GM21423 (cell line): ENCODE data around the gene TRAPPC14.

Experiments
- ATAC-seq: cut with Tn5 transposase; IDR thresholded peaks from one replicate; pipeline ENCODE4 v1.9.1; 2021; ENCODE audit warnings: mild to moderate bottlenecking, moderate library complexity; ENCODE audit not compliant: unreplicated experiment

TRAPPC14 gene

DNA sequence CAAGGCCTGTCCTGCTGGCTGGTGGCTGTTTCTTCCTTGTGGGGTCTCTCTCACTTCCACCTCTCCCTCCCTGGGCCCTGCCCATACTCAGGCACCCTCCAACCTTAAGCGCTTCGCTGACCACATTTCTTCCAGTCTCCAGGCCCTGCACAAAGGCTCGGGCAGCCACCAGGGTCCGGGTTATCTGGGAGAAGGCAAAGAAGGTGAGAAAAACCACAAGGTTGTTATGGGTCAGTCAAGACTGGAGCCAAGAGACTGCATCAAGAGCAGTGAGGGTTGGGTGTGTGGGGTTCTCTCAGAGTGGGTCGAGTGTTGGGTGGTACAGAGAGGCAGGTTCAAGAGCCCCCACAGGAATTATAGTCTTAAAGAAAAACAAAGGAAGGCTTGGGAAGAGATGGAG lies 16.1 kb upstream of the TRAPPC14 start:
- ATAC-seq: no peak

DNA sequence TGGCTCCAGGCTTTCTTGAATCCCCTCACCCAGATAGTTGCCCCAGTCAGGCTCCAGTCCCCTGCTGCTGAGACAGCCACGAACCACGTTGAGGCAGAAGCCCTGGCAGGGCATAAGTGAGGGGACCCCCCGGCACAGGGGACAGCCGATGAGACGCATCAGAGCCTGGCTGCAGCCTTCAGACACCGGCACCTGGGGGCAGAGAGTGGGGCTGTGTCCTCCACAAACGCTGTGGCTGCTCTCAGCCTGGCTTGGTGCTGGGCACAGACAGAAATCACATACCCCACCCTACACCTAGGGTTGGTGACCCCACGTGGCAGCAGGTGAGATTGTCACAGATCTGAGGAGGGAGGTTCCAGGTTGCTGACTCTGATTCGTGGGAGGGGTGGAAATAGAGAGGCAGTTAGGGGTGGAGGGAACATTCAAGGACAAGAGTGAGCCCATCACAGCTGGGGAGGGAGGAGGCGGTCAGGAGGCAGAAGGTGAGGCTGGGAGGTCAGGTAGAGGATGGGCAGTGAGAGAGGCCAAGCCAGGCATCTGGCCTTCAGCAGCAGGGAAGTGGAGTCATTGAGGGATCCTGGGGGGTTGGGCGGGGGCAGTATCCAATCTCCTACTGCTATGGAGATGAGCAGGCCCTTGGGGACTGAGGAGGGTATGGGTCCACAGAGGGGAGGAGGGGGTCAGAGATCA lies 15.4 kb upstream of the TRAPPC14 start:
- no peak for ATAC-seq

DNA sequence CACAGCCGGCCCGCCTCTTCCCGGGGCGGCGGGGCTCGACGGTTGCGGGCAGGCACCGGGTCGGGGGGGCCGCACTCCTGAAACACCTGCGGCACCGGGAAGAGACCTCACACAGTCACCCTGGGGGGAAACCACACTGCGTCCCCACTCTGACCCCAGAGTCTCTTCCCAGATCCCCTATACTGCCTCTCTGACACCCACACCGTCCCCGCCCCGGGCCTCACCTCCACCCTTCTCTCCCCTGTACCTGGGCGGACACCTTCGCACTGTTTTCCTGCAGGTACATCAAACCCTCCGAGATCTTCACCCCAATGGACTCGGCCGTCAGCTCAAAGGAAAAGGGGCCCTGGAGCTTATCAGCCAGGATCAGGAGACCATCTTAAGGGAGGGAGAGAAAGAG lies 13.3 kb upstream of the TRAPPC14 start:
- no peak for ATAC-seq

- ATAC-seq: no peak
These were observed 12.7 kb upstream of the TRAPPC14 start for GRCh38 chr7:100171087-100171681.

DNA sequence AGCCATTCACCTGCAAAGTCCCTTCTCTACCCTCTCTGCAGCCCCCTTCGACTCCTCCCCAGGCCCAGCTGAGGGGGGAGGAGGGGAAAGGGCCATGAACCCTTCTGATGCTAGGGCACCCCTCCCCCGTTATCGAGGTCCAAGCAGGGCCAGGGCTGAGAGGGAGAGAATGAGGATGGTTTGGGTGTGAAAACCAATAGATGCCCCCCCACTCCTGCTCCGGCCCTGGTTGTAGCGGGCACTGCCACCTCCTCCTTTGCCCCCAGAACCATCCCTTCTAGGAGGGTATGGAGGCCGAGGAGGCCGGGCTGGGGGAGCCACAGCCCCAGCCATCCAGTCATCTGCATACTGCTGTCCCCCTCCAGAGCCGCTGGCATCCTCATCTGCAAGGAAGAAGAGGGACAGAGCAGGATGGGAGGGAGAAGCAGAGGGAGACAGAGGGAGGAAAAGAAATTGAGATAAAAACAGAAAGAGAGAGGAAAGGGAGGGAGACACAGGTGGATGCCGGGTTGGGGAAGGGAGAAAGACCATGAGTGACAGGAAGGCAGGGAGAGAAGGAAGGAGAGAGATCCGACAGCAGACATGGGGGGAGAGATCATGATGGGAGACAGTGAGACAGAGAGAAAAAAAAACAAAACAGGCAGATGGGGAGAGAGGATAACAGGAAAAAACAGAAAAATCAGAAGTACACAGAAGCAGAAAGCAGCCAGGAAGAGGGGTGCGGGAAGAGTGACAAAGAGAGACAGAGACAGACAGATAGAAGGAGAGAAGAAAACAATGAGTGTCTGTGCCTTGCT lies 11.8 kb upstream of the TRAPPC14 start:
- no peak for ATAC-seq

GRCh38 chr7:100169147-100169850 lies 10.8 kb upstream of the TRAPPC14 start:
- ATAC-seq: no peak

DNA sequence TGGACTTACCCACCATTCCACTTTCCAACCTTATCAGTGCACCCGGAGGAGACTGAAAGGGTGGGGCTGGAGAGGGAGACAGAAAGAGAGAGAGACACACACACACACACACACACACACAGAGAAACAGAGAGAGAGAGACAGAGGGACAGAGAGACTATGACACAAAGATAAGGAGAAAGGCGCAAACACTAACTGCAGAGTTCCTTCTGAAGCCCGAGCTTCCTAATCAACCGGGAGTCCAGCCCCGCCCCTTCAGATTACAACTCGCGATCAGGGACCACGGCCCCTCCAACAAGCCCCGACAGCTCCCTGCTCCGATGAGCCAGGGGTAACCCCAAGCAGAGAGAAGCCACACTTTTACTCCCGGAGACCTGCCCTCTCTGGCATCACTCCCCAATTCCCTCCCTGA lies 9.4 kb upstream of the TRAPPC14 start:
- ATAC-seq: no peak

DNA sequence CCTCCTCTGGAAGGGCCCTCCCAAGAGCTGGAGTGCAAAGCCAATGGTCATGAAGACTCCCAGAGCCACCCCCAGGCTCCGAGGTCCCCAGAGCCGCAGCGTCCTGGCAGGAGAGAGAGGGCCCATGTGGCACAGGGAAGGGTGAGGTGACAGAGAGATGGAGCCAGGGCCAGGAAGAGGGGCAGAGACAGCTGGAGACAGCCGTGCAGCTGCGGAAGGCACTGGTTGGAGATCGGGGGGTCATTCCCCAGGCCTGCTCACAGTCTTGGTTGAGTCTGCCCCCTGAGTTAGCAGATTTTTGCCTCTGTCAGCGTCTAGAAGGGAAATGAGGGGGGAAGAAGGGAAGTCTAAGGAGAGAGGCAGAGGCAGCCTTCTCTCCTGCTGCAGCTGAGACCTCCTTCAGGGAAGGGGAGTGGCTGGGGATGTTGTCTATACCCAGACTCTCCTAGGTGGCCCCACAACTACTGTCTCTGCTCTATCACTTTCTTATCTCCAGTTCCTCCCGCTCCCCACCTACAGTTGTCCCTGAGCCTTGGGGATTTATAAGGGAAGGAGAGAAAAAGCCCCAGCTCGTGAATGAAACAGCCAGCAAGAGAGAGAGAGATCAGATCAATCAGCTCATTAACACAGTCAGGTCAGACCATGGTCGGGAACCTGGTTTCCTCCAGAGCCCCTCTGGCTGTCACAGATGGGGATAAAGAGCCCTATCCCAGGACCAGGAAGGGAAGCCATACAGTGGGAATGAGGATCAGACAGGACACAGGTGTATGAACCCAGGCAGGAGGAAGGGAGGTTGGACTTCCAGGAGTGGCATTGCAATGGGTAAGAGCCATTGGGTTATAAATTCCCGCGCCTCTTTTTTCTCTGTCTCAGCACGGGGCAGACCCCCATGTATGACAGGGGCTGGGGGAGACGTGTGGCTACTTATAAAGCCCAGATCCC lies 8.7 kb upstream of the TRAPPC14 start:
- no peak for ATAC-seq

GRCh38 chr7:100166317-100166940 lies 7.9 kb upstream of the TRAPPC14 start:
- no peak for ATAC-seq

- ATAC-seq: no peak
These were observed 5.3 kb upstream of the TRAPPC14 start for GRCh38 chr7:100163871-100164270.

- ATAC-seq: no peak
These were observed 4.5 kb upstream of the TRAPPC14 start for GRCh38 chr7:100163006-100163531.

DNA sequence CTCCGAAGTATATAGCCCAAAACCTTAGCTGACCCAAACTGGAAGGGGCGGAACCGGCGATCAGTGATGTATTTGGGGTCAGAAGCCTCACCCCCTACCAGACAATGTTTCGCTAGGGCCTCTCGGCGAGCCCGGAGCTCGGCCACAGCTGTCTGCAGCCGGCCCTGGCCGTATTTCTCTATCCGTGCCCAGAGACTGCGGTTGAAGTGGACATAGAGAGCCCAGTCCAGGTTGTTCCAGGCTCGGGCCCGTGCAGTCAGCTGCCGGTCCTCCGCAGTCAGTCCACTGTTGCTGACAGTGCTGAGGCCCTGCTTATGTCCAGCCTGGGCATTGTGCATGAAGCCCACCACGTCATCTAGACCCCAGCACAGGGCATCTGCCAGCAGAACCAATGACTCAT lies 1.5 kb upstream of the TRAPPC14 start:
- no peak for ATAC-seq

DNA sequence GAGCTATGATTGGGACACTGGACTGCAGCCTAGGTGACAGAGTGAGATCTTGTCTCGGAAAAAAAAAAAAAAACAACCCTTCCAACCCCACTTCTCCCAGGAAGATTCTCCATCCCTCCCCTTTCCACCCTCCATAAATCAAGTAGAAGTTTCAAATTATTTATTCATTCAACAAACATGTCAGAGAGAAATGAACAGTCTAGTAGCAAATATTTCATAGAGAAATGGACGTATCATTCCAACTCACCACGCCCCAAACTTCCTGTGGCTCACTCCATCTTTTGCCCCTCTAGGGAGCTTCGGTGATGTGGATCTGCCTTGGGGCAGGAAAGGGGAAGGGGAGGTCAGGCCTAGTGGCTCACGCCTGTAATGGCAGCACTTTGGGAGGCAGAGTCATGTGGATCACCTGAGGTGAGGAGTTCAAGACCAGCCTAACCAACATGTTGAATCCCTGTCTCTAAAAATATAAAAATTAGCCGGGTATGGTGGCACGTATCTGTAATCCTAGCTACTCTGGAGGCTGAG lies 638 bp upstream of the TRAPPC14 start:
- no peak for ATAC-seq

GRCh38 chr7:100157334-100158228 lies 942 bp downstream of the TRAPPC14 start:
- ATAC-seq: no peak

GRCh38 chr7:100157069-100157333 lies 1.5 kb downstream of the TRAPPC14 start:
- no peak for ATAC-seq

DNA sequence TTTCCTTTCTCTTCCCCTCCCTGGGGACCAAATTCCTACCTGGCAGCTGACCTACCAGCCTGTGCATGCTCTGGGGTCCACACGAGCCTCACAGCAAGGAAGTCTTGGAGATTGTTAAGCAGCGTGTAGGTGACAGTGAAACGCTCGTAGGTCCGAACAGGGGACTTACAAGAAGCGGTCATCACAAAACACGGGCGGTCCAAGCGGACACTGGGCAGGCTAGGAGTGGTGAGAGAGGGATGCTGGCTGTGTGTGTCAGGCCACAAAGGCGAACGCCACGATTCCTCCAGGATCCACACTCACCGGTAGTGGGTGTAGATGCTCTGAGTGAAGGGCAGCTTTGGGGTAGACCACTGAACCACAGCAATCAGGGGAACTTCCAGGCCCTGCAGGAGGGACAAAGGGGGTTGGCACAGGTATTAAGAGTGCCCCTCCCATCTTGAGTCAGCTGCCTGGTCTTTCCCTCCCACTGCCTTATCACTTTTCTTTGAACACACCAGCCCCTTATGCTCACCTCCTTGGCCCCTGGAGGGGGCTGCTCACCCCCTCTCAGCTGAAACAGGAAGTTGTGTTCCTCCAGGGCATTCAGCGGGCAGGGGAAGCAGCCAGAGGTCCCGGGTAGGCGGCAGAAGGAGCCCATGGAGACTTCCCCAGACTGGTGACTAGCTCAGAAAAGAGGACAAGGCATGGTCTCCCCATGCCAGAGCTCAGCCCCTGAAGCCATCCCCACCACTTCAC lies 2.0 kb downstream of the TRAPPC14 start:
- ATAC-seq: no peak

GRCh38 chr7:100155553-100156317 lies 2.8 kb downstream of the TRAPPC14 start:
- no peak for ATAC-seq
